ENCODE data around the gene RIT1. TPM values are rescaled to one million over a fixed set of nuclear protein-coding genes. Genes with fewer than 3 reads are reported as not detected.
"Not testable (repeated sequence)": the region's sequence is repeated elsewhere in the genome, so short reads cannot be mapped to it uniquely, and the experiment has no call there.

The RIT1 gene
- total RNA-seq, 1 experiment from 2014 or later = 46.5 TPM

DNA sequence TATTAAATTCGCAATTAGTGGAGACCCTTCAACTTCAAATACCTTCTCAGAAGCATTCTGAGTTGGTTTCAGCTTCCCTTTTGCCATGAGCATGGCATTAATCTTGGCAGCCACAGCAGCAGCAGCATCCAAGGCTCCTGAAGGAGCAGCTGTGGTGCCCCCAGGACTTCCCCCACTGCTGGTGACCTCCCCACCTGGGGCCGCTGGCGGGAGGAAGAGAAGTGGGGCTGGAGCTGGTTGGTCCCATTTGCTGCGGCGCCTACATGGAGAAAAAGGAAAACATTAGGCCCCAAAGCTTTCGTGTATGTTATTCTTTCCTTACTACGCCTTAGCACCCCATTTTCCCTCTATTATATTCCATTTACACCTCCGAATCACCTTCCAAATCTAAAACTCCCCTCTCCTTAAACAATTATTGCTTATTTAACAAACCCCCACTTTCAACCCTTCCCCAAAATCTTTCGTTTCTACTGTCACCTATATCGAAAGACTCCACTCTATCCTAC is 22.5 kb upstream of the RIT1 start:
- DNase-seq (ENCODE audit: low spot score) = no peak

DNA sequence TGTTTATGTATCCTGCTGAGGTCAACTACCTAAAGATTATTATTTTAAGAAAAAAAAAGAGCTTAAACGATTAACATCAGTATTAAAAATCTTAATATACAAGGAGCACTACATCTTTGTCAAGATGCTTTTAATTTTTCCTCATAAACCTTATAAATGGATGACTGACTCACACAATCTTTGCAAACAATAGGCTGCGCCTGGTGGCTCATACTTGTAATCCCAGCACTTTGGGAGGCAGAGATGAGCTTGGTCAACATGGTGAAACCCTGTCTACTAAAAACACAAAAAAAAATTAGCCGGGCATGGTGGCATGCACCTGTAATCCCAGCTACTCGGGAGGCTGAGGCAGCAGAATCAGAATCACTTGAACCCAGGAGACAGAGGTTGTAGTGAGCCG is 21.3 kb upstream of the RIT1 start:
- no peak for DNase-seq (ENCODE audit: low spot score)

DNA sequence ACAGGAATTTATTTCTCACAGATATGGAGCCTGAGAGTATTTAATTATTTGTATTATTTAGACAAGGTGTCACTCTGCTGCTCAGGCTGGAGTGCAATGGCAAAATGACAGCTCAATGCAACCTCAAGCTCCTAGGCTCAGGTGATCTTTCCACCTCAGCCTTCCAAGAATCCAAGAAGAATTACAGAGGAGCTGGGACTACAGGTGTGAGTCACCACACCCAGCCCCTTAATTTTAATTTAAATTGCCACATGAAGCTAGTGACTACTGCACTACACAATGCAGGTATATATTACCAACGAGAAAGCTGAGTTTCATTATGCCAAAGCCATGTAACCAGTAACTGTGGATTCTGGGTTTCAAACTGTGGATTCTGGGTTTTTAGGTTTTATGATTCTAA is 20.9 kb upstream of the RIT1 start:
- DNase-seq (ENCODE audit: low spot score) = no peak

DNA sequence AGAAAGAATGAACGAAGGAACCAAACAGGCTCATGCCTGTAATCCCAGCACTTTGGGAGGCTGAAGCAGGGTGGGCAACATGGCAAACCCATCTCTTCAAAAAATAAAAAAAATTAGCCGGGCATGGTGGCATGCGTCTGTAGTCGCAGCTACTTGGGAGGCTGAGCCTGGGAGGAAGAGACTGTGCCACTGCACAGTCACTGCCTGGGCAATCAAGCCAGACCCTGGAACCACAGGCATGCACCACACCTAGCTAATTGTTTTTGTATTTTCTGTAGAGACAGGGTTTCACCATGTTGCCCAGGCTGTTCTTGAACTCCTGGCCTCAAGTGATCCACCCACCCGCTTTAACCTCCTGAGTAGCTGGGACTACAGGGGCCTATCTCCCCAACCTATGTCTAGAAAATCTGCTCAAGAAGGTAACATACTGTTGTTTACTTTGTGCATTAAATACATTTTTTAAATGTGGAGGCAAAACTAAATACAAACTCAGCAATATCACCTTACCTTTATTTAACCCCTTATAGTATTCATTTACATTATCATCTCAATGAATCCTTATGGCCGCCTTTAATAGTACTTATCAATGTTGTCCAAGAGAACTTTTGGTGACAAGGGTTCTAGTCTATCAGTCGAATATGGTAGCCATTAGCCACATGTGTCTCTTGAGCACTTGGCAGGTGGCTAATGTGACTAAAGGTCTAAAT is 20.3 kb upstream of the RIT1 start:
- DNase-seq (ENCODE audit: low spot score) = no peak

DNA sequence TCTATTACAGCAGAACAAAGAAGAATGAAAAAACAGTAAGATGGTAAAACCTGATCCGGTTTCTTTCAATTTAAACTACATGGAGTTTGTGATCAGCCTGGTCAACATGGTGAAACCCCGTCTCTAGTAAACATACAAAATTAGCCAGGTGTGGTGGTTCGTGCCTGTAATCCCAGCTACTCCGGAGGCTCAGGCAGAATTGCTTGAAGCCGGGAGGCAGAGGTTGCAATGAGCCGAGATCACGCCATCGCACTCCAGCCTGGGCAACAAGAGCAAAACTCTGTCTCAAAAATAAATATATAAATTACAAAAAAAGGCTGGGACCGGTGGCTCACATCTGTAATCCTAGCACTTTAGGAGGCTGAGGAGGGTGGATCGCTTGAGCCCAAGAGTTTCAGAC is 19.6 kb upstream of the RIT1 start:
- DNase-seq (ENCODE audit: low spot score) = not testable (repeated sequence)

DNA sequence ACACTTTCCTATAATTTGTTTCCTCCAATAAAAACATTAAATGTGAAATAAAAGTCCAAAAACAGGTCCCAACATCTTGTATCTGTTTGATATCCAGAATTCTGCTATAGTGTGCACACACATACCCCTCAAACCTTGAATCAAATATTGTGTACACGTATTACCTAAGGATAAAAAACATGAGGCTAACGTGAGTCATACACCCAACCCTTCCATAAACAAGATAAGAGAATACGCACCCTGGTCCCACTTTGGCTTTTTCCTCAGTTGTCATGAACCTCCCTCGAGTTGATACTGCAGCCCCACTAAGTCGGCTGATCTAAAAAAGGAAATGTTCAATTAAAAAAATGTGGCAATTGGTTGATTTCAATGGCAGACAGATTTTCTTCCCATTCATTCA is 17.9 kb upstream of the RIT1 start:
- no peak for DNase-seq (ENCODE audit: low spot score)

DNA sequence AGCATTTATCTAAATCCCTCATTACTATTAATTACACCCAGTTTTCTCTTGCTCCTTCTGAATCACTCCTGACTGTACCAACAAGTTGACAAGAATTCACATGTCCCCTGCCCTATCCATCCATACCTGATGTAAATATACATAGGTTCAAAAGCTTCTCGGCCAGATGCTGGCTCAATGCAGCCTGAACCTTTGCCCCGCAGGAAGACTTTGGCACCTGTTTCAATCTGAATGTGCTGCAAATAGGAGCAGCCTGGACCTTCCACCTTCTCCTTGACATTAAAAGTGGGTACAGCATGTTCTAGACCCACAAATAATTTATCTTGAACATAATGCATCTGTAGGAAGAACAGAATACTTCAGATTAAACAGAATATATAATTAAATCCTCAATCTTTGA is 14.4 kb upstream of the RIT1 start:
- DNase-seq (ENCODE audit: low spot score) = no peak

DNA sequence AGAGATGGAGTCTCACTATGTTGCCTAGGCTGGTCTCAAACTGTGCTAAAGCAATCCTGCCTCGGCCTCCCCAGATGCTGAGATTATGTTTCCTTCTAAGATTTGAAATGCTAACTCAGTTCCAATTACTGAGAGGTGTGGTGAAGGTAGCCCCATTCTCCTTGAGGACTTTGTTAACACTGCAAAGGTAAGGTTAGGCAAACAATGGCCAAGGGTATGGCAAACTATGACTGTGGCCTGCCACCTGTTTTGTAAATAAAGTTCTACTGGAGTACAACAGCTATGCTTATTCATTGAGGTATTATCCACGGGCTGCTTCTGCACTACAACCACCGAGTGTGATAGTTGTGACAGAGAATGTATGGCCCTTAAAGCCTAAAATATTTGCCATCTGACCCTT is 9.6 kb upstream of the RIT1 start:
- DNase-seq (ENCODE audit: low spot score) = no peak

DNA sequence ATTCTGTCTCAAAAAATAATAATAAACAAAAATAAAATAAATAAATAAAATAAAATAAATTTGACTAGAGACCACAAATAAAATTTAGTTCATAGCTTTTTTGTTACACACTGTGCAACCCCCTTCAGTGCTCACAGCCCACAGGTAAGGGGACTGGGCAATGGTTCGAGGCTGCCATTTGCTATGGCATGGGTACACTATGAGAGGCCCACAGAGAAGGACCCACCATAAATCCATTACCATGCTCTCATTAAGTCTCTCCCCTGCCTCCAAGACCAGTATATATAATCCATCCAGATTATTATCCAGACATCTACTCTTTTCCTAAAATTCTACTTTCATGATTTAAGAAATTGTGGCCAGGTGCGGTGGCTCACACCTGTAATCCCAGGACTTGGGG is 8.7 kb upstream of the RIT1 start:
- no peak for DNase-seq (ENCODE audit: low spot score)

DNA sequence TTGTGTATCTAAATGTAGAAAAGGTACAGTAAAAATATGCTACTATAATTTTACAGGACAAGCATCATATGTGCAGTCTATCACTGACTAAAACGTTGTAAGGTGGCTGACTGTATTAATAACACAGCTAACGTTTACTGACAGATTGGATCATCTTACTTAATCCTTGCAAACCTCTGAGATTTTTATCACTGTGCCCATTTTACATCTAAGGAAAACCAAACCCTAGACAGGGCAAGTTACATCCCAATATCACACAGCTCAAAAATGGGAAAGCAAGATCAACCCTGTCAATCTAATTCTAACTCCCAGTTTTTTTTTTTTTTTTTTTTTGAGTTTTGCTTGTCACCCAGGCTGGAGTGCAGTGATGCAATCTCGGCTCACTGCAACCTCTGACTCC is 7.5 kb upstream of the RIT1 start:
- DNase-seq (ENCODE audit: low spot score) = no peak

DNA sequence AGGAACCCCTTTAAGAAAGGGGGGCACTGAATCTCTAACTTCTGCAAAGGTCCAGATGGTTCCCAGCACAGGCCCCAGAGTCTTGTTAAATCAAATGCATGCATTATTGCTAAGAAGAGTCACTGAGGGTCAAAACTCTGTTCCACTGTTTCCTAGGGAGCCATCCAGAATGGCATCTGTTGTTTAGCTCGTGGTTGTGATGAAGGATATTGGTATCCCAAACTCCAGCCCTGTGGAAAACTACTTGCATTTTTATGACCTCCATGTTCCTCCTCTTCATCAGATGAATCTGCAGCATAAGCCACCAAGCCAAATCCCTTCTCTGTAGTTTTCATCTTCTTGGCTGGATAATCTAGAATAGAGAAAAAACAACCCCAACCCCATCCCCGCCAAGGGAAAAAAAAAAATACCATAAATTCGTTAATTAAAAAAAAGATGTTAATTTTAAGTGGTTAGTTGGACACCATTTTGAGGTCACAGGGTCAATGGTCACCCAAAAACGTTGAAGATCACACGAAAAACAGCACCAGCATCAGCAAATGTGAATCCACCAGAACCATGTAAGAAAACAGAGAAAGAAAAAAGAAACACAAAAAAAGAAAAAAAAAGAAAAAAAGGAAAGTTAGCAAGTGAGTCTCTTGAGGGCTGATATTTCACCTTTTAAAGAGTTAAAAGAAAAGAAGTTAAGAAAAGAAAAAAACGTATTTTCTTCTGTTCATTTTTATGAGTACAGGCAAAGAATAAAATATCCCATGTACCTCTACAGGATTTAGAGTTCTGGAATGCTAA is 3.0 kb upstream of the RIT1 start:
- DNase-seq (ENCODE audit: low spot score) = no peak

DNA sequence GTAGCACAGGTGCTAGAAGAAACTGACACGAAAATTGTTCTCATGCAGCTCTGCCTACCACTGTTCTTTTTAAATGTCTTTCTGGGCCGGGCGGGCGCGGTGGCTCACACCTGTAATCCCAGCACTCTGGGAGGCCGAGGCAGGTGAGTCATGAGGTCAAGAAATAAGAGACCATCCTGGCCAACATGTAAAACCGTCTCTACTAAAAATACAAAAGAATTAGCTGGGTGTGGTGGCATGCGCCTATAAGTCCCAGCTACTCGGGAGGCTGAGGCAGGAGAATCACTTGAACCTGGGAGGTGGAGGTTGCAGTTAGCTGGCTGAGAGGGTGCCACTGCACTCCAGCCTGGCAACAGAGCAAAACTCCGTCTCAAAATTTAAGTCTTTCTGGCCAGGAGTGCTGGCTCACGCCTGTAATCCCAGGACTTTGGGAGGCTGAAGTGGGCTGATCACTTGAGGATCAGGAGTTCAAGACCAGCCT is 947 bp upstream of the RIT1 start:
- DNase-seq (ENCODE audit: low spot score) = no peak

DNA sequence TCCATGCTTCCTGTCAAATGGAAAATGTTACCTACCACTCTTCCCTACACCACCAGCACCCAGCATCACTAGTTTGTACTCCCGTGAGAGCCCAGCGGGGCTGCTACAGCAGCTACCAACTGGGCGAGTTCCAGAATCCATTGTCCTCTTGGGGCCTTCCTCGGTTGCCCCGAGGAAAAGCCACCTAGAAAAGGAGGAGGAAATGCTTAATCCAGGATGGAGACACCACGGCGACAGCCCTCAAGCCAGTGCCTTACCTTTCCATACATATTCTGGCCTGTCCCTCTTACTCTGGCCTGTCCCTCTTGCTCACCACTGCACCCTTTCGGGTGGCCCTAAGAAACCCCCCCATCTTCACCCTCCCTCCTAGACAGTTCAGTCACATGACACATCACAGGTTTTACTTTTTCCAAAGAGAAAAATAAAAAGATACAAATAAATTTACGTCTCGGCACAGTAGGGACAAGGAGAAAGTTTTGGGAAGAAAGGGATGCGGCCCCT is 478 bp downstream of the RIT1 start:
- DNase-seq (ENCODE audit: low spot score) = peak; percentile 53

DNA sequence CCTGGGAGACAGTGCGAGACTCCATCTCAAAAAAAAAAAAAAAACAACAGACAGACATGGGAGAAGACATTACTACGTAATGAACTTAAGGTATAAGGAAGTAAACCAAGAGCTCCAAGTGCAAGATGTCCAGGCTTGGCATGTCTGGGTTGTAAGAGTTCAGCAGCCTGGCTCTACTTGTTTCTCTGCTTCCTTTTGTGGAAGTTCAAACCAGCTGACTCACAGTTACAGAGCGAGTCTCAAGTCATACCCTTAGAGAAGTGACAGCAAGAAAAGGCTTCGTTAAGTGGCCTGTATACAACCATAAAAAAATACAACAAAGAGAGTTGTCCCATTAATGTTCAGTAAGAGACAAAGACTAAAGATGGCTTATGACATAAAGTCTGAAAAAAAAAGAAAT is 1.3 kb downstream of the RIT1 start:
- DNase-seq (ENCODE audit: low spot score) = no peak

DNA sequence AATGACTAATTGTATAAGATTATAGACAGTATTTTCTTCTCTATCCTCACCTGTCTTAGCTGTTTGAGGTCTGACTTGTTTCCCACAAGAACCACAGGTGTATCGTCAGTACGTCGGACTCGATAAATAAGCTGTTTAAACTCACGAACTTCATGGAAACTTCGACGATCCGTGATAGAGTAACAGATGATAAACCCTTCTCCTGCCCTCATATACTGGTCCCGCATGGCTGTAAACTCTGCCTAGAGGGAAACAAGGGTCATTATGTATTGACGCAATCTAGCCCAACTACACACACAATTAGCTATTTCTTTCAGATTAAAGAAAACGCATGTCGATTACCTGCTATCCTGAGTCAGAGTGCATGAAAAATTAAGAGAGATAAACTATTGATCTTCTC is 6.9 kb downstream of the RIT1 start:
- DNase-seq (ENCODE audit: low spot score) = no peak

DNA sequence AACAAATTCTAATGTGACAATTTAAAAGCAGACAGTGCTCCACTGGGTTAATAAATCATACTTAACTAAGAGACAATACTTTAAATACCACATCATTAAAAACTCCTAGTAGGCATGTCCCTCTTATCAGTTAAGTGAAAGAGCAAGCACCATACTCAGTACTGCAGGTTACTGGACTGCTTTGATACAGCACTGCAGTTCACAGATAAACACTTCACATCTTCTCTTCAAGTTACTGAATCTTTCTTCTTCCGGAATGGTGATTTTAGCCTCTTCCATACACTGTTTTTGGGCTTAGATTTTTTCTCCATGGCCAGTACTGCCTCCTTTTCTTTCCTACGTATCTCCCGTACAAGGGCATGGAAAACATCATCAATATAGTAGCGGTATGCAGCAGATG is 11.0 kb downstream of the RIT1 start:
- DNase-seq (ENCODE audit: low spot score) = no peak

DNA sequence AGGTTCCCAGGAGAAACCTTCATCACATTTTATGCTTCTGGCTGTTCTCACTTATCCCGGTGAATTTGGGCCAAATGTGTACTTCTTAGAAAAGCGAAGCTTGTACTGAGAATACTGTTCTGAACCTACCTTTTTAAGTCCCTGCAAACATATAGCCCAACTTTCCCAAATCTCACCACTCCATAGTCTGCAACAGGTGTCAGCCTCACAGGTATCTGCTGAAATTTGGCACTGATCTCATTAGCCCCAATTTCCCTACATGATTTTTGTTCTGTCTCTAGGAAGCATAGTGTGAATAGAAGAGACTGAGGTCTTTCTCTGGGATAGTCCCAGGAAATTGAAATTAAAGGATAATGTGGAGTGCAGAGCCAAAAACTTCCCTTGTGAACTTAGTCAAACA is 11.5 kb downstream of the RIT1 start:
- no peak for DNase-seq (ENCODE audit: low spot score)

DNA sequence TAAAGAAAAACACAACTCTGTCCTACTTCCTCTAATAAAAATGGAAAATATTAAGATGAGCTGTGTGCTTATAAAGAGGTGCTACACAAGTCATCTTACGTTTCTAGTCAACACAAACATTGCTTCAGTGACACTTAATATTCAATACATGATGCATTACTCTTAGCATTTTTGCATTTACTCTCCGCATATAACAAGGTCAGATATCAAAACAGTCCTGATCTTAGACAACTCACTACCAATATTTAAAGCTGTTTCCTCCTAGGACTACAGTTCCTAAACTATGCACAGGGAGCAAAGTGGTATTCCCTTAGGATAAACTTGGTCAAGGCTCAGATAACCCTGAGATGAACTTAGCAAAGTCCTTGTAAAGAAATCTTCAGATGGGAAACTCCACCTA is 12.3 kb downstream of the RIT1 start:
- no peak for DNase-seq (ENCODE audit: low spot score)

DNA sequence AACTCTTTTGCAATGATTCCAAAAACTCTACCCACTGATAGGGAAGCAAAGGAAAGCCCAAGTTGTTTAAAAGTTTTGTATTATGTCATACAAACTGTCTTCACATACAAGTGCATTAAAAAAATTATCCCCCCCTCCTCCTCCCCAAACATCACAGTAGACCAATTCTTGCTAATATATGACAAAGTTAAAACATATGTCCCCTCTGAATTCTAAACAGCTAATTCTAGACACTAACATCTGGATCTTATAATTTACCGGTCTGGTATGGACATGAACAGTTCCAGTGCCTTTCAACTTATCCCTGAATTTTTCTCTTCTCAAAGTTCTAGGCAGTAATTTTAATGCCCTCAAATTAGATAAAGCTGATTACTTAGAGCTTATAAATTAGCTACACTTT is 13.4 kb downstream of the RIT1 start:
- no peak for DNase-seq (ENCODE audit: low spot score)

DNA sequence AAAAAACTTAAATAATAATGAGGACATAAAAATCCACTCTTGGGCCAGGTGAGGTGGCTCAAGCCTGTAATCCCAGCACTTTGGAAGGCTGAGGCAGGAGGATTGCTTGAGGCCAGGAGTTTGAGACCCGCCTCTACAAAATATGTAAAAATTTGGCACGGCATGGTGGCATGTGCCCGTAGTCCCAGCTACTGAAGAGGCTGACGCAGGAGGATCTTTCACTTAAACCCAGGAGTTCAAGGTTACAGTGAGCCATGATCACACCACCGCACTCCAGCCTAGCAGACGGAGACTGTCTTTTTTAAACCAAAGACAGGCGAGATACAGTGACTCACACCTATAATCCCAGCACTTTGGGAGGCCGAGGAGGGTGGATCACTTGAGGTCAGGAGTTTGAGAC is 14.7 kb downstream of the RIT1 start:
- not testable (repeated sequence) for DNase-seq (ENCODE audit: low spot score)

DNA sequence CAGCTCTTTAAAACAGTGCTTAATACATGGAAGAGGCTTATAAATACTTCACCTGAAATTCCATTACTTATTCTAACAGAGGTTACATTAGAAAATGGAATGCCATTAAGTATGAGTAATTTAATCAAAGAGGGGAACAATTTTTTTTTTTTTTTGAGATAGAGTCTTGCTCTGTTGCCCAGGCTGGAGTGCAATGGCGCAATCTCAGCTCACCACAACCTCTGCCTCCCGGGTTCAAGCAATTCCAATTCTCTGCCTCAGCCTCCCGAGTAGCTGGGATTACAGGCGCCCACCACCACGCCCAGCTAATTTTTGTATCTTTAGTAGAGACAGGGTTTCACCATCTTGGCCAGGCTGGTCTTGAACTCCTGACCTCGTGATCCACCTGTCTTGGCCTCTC is 15.5 kb downstream of the RIT1 start:
- DNase-seq (ENCODE audit: low spot score) = not testable (repeated sequence)

DNA sequence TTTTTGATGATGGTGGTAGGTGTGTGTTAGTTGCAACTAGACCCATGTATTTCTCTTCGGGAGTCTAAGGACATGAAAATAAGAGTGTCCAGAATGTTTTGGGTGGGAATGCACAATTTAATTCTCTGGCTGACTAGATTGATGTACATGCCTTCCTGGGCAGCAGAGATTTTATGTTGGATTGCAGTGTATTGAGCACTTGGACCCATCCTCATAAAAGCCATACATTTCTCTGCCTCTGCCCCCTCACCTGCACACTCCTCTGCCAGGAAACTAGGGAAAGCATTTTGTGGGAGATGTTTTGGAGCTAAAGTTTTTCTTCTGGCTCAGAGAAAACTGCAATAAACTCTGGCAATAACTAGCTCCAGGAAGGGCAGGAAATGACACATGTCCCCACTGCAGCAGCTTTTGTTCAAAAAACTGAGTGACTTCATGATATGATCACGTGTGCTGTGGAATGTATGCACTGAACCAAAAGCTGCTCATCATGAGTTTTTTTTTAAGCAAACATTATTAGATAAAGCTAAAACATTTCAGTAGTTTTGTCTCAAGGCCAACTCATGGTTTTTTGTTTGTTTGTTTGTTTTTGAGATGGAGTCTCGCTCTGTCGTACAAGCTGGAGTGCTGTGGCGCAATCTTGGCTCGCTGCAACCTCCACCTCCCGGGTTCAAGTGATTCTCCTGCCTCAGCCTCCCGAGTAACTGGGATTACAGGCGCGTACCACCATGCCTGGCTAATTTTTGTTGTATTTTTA is 17.6 kb downstream of the RIT1 start:
- peak; percentile 91 for DNase-seq (ENCODE audit: low spot score)
